AG09309 (cell line): ENCODE results near the gene NOTCH2.

Experiments used
- DNase-seq: peaks from one replicate; pipeline ENCODE4 v3.0.0-alpha.2; 2010; ENCODE audit warnings: low read depth
- H3K4me3 ChIP-seq: 2 replicates; pipeline ENCODE4 v1.5.1; 2011; ENCODE audit warnings: mild to moderate bottlenecking, low read depth, low read length, moderate library complexity; ENCODE audit not compliant: control insufficient read depth
- TF ChIP-seq, protein P1 (sequence below): IDR thresholded peaks from 2 replicates; pipeline ENCODE4 v1.5.1; 2011; ENCODE audit warnings: mild to moderate bottlenecking, low read depth, low read length, inconsistent platforms; ENCODE audit not compliant: insufficient read depth, control insufficient read depth; ENCODE audit errors: missing control alignments

NOTCH2 gene

DNA sequence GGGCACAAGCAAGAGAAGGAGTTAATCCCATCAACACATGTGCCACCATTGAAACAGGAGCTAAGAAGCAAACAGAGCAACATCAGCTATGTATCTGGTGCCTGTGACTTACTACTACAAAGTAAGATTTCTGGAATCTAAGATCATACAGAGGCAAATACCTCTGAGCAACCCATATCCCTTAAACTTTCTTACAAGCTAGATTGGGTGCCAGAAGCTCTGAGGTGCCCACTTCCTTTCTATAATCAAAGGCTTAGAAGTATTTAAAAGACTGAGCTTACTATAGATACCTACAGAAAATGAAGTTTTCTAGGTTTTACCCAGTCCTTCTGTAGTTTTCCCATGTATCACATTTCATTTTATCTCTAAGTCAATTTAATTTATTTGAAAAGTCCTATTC is 128.8 kb downstream of the NOTCH2 start:
- TF ChIP-seq, protein P1, sequence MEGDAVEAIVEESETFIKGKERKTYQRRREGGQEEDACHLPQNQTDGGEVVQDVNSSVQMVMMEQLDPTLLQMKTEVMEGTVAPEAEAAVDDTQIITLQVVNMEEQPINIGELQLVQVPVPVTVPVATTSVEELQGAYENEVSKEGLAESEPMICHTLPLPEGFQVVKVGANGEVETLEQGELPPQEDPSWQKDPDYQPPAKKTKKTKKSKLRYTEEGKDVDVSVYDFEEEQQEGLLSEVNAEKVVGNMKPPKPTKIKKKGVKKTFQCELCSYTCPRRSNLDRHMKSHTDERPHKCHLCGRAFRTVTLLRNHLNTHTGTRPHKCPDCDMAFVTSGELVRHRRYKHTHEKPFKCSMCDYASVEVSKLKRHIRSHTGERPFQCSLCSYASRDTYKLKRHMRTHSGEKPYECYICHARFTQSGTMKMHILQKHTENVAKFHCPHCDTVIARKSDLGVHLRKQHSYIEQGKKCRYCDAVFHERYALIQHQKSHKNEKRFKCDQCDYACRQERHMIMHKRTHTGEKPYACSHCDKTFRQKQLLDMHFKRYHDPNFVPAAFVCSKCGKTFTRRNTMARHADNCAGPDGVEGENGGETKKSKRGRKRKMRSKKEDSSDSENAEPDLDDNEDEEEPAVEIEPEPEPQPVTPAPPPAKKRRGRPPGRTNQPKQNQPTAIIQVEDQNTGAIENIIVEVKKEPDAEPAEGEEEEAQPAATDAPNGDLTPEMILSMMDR: no peak
- no peak for DNase-seq
- no peak overlapping the region for H3K4me3 ChIP-seq

DNA sequence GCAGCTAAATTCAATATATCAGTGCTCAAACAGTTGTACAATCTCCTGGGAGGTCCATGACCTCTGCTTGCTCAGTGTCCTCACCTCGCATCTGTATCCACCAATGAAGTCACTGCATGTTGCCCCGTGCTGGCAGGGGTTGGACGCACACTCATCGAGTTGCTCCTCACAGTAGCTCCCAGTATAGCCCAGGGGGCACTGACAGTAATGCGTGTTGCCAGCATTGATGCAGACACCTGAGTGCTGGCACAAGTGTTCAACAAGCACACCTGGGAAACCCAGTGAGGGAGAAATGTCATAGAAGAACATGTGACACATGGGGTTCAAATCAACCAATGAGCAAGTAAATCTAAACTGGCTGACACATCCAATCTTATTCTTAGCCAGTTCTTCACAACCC is 132.3 kb downstream of the NOTCH2 start:
- DNase-seq: no peak
- H3K4me3 ChIP-seq: no peak overlapping the region
- TF ChIP-seq, protein P1: no peak

DNA sequence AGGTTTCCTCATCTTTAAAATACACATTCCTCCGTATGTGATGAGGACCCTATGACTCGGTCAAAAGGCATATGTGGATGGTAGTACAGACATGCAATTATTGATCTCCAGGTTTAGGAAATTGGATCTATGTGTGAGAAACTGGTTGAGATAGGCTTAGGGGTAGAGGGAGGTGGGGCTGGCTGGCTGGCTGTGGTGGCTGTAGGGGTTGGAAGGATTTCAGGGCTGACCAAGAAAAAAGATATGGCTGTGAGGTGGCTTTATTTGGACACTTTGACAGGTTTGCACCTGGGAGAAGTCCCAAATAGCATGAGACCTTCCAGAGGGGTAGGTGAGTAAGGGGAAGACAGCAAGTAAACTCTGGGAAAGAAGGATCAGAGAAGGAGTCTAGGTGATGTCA is 133.5 kb downstream of the NOTCH2 start:
- TF ChIP-seq, protein P1: no peak
- H3K4me3 ChIP-seq: no peak overlapping the region
- DNase-seq: no peak

DNA sequence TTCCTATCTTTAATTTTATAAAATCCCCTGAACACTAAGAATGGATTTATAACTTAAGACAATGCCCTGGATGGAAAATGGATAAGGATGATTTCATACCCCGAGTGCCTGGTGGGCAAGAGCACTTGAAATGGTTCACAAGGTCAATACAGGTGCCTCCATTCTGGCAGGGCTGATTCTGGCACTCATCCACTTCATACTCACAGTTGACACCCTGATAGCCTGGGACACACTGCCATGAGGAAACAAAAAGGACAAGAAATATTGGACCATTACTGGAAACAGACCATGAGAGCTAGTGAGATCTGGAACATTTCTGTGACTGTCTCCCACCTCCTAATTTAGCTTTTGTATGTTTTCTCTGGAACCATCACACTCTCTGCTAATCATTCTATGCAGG is 134.1 kb downstream of the NOTCH2 start:
- TF ChIP-seq, protein P1: no peak
- DNase-seq: no peak
- no peak overlapping the region for H3K4me3 ChIP-seq

DNA sequence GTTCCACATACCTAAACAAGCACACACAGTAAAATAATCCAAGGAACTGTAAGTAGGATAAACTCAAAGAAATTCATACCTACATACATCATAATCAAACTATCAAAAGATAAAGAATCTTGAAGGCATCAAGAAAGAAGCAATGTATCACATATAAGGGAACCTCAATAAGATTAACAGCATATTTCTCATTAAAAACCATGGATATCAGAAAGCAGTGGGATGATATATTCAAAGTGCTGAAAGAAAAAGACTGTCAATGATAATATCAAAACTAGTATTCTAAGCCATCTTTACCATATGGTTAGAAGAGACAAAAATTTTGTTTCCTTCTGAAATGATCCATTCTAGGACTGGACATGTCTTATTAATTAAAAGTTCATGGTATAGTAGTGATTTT is 136.1 kb downstream of the NOTCH2 start:
- no peak overlapping the region for H3K4me3 ChIP-seq
- no peak for DNase-seq
- TF ChIP-seq, protein P1: no peak

DNA sequence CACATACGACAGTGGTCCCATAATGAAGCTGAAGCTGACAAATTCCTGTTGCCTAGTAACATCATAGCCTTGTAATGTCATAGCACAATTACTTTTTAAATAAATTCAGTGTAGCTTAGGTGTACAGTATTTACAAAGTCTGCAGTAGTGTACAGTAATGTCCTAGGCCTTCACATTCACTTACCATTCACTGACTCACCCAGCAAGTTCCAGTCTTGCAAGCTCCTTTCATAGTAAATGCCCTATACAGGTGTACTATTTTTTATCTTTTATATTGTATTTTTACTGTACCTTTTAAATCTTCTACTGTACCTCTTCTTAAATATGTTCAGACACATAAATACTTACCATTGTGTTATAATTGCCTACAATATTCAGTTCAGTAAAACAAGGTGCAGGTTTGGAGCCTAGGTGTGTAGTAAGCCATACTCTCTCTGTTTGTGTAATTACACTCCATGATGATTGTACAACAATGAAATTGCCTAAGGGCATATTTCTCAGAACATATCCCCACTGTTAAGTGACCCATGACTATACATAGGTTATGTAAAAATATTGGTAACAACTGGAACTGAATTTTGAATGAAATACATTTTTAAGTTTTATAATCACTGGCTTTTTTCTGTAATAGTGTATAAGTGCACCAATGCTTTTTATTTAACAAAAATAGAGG is 139.7 kb downstream of the NOTCH2 start:
- no peak overlapping the region for H3K4me3 ChIP-seq
- no peak for DNase-seq
- TF ChIP-seq, protein P1: no peak
